ENCODE data around the gene GTF2A1L.

- no peak for TF ChIP-seq CTCF (IDR thresholded peaks at IDR 0.05; ENCODE audit: low read depth, low read length)
- no peak for TF ChIP-seq EZH2phosphoT487 (IDR thresholded peaks at IDR 0.05; ENCODE audit: low read depth)
These were observed 7.0 kb downstream of the GTF2A1L start for GRCh38 chr2:48624696-48625095.

Data from OCI-LY3 (cell line).